Gastrocnemius medialis (tissue), 4 donors: ENCODE measurements around the gene OPCML.

Experiments used
- CTCF ChIP-seq, 5 experiments: fragments of 450-650 bp in 3 of 5; fragments of 200-600 bp in 2 of 5; sonication (generic) in 2 of 5; IDR thresholded peaks in 4 of 5; conservative IDR thresholded peaks in 1 of 5; 1 replicate in 4 of 5; 2 replicates in 1 of 5; pipeline ENCODE4 v1.5.1; 2016 to 2019; ENCODE audit warnings: antibody characterized with exemption in 5 of 5, mild to moderate bottlenecking in 3 of 5, moderate library complexity in 3 of 5
- POLR2A ChIP-seq, 2 donors: fragments of 450-650 bp; IDR thresholded peaks; one replicate each; pipeline ENCODE4 v1.6.1; 2017; ENCODE audit warnings: antibody characterized with exemption in 2 of 2, mild to moderate bottlenecking in 2 of 2, moderate library complexity in 2 of 2

GRCh38 chr11:132638423-132638822 lies 893.9 kb downstream of the OPCML start:
- TF ChIP-seq CTCF (IDR thresholded peaks at IDR 0.05 in 4 of 5, conservative IDR thresholded peaks at IDR 0.05 in 1 of 5), result no peak
- no peak for TF ChIP-seq POLR2A (IDR thresholded peaks at IDR 0.05)
